Central memory CD4-positive, alpha-beta T cell (primary cell): Measurements from ENCODE around the gene TCN1.
"Not testable (repeated sequence)": the region's sequence is repeated elsewhere in the genome, so short reads cannot be mapped to it uniquely, and the experiment has no call there.

Experiments used
- DNase-seq: peaks from one replicate; pipeline ENCODE4 v3.0.0; 2022
- total RNA-seq, 3 experiments: gene quantifications; one replicate each; lab custom pipeline; 2026; lab: John Stamatoyannopoulos, UW

Gene TCN1
- 0 reads per million in 3 experiments for total RNA-seq

- no peak for DNase-seq
Observed at GRCh38 chr11:59866397-59866796, at the start of gene TCN1. TSS of gene TCN1 (minus strand) at chr11:59866487. CDS start at chr11:59866470, 17 bp downstream.

GRCh38 chr11:59903569-59903968 is 37.3 kb upstream of the TCN1 start:
- not testable (repeated sequence) for DNase-seq

- DNase-seq: no peak
Observed at GRCh38 chr11:59901306-59901705, 35.0 kb upstream of the TCN1 start.

GRCh38 chr11:59900366-59901126 is 34.3 kb upstream of the TCN1 start:
- no peak for DNase-seq

- DNase-seq: no peak
Observed at GRCh38 chr11:59899532-59899931, 33.2 kb upstream of the TCN1 start.

GRCh38 chr11:59898650-59899049 is 32.4 kb upstream of the TCN1 start:
- DNase-seq: no peak

GRCh38 chr11:59898046-59898445 is 31.8 kb upstream of the TCN1 start:
- no peak for DNase-seq

GRCh38 chr11:59894616-59895015 is 28.3 kb upstream of the TCN1 start:
- no peak for DNase-seq

GRCh38 chr11:59891781-59892181 is 25.5 kb upstream of the TCN1 start:
- DNase-seq: no peak

- not testable (repeated sequence) for DNase-seq
Observed at GRCh38 chr11:59887156-59887555, 20.9 kb upstream of the TCN1 start.

- no peak for DNase-seq
Observed at GRCh38 chr11:59883597-59883996, 17.3 kb upstream of the TCN1 start.

- no peak for DNase-seq
Observed at GRCh38 chr11:59879567-59879966, 13.3 kb upstream of the TCN1 start.

- no peak for DNase-seq
Observed at GRCh38 chr11:59878575-59878974, 12.3 kb upstream of the TCN1 start, which contains the start of gene OOSP3. TSS of gene OOSP3 (plus strand) at chr11:59878782. CDS start at chr11:59878809, 27 bp downstream.

- DNase-seq: no peak
Observed at GRCh38 chr11:59877784-59878183, 11.5 kb upstream of the TCN1 start.

- DNase-seq: no peak
Observed at GRCh38 chr11:59877325-59877724, 11.0 kb upstream of the TCN1 start.

GRCh38 chr11:59875856-59876519 is 9.7 kb upstream of the TCN1 start:
- no peak for DNase-seq

- no peak for DNase-seq
Observed at GRCh38 chr11:59872076-59872475, 5.8 kb upstream of the TCN1 start.

- DNase-seq: no peak
Observed at GRCh38 chr11:59867946-59868345, 1.7 kb upstream of the TCN1 start.

GRCh38 chr11:59866836-59867235 is 549 bp upstream of the TCN1 start:
- DNase-seq: no peak

GRCh38 chr11:59865031-59865430 is 1.3 kb downstream of the TCN1 start:
- no peak for DNase-seq

GRCh38 chr11:59862252-59862651 is 4.0 kb downstream of the TCN1 start:
- no peak for DNase-seq

- no peak for DNase-seq
Observed at GRCh38 chr11:59859673-59860072, 6.6 kb downstream of the TCN1 start.

- peak; percentile 0 for DNase-seq
Observed at GRCh38 chr11:59857439-59858434, 8.6 kb downstream of the TCN1 start.
